D721Med (cell line): ENCODE data around the gene METTL17.
A peak's percentile ranks its signal among the peaks of the same experiment; 100 is the strongest.
"Not testable (repeated sequence)": the region's sequence is repeated elsewhere in the genome, so short reads cannot be mapped to it uniquely, and the experiment has no call there.

Experiments used
- DNase-seq: peaks from one replicate; pipeline ENCODE4 v3.0.0; 2011; ENCODE audit warnings: low spot score; ENCODE audit not compliant: insufficient read length
- FAIRE-seq: peaks from 2 replicates; lab custom pipeline; 2011; peaks lifted over from hg19 to GRCh38; lab: Jason Lieb, UNC
- CTCF ChIP-seq: IDR thresholded peaks from 2 replicates; pipeline ENCODE4 v1.5.1; 2012; ENCODE audit warnings: mild to moderate bottlenecking, control low read depth; ENCODE audit not compliant: insufficient read depth; ENCODE audit errors: missing control alignments

Gene METTL17

GRCh38 chr14:20998674-20999366 is 9.0 kb downstream of the METTL17 start, which contains the start of gene SLC39A2:
Gene SLC39A2, plus strand, starts transcription at chr14:20999293. Its CDS starts 154 bp downstream, at chr14:20999447.
- no peak for FAIRE-seq
- no peak for TF ChIP-seq CTCF
- DNase-seq = no peak

DNA sequence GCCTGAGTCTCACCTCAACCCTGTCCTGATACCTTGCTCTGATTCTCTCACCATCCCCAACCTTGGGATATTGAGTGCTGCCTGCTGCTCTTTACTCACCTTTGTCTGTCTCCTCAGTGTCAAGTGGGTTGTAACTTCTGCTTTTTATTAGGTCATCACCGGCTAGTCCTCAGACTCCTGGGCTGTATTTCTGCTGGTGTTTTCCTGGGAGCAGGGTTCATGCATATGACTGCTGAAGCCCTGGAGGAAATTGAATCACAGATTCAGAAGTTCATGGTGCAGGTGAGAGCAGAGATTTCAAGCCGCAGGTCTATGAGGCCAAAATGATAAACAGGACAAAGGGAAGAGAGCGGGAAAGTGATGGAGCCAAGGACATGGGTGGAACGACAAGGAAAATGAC is 9.8 kb downstream of the METTL17 start:
- DNase-seq (no peak), FAIRE-seq (no peak)
- TF ChIP-seq CTCF = no peak

DNA sequence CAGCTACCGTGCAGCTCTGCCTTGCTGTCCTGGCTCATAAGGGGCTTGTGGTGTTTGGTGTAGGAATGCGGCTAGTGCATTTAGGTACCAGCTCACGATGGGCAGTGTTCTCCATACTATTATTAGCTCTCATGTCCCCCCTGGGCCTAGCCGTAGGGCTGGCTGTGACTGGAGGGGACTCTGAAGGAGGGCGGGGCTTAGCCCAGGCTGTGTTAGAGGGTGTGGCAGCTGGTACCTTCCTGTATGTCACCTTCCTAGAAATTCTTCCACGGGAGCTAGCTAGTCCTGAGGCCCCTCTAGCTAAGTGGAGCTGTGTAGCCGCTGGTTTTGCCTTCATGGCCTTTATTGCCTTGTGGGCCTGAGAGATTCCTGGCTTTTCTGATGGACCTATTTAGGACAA is 11.4 kb downstream of the METTL17 start:
- no peak for DNase-seq
- no peak for FAIRE-seq
- TF ChIP-seq CTCF = no peak

GRCh38 chr14:21003788-21004346 is 14.1 kb downstream of the METTL17 start:
- no peak for TF ChIP-seq CTCF
- DNase-seq = no peak
- no peak for FAIRE-seq

DNA sequence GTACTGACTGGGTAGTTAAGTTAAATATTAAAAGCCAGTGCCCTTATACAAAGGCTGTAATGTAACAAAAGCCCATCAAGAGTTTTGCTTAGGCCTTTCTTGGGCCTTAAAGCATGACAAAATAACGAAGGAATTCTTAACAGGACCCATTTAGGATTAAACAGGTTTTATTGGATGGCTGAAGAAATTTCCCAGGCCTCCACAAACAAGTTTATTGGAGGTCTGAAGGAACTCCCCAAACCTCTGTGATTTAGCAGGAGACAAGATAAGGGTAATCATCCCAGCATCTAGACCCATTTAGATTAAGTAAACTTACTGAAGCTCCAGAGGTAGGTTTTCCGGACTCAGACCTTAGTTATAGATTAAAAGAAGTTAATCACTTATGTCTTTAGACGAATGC is 19.9 kb downstream of the METTL17 start:
- not testable (repeated sequence) for DNase-seq, FAIRE-seq

DNA sequence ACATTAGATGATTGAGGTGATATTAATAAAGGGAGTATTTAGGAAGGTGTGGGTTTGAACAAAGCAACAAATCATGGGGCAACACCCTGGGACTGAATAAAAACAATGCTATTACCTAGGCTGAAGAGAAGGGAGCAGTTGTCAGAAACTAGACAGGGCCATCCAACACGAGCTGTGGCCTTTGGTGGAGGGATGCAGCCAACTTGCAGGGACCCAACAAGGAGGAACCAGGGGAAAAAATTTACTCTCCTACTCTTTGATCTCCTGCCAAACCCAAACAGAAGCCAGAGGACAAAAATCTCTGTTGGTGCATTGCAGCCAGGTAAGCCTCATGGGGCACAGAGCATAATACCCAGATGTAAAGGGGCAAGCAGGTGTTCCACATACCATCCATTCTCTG is 21.4 kb downstream of the METTL17 start:
- DNase-seq (no peak), FAIRE-seq (no peak)
- no peak for TF ChIP-seq CTCF

- TF ChIP-seq CTCF = peak; percentile 95
- FAIRE-seq (peak; percentile 63), DNase-seq (peak; percentile 53)
Observed at GRCh38 chr14:21014761-21015190, 25.0 kb downstream of the METTL17 start.
